Gastroesophageal sphincter (tissue), 3 donors: ENCODE data around the gene CST7.

Source experiments
- CTCF ChIP-seq, 4 experiments: fragments of 200-600 bp in 2 of 4; fragments of 450-650 bp in 2 of 4; sonication (generic) in 1 of 4; IDR thresholded peaks; one replicate each; pipeline ENCODE4 v1.5.1; 2017 to 2019; ENCODE audit warnings: antibody characterized with exemption in 4 of 4, mild to moderate bottlenecking in 2 of 4, moderate library complexity in 2 of 4
- POLR2A ChIP-seq, 2 donors: fragments of 450-650 bp; IDR thresholded peaks; one replicate each; pipeline ENCODE4 v1.6.1; 2017; ENCODE audit warnings: antibody characterized with exemption in 2 of 2, mild to moderate bottlenecking in 2 of 2, moderate library complexity in 1 of 2
- POLR2AphosphoS5 ChIP-seq: sonication (generic); formaldehyde crosslinking; IDR thresholded peaks from one replicate; pipeline ENCODE4 v1.6.1; 2017; ENCODE audit warnings: antibody characterized with exemption

GRCh38 chr20:24987873-24988835, 39.1 kb downstream of the CST7 start:
- no peak for TF ChIP-seq CTCF (IDR thresholded peaks at IDR 0.05)
- TF ChIP-seq POLR2AphosphoS5, result no peak
- no peak for TF ChIP-seq POLR2A (IDR thresholded peaks at IDR 0.05)
